ENCODE results near the gene PRTFDC1.

The PRTFDC1 gene, protein sequence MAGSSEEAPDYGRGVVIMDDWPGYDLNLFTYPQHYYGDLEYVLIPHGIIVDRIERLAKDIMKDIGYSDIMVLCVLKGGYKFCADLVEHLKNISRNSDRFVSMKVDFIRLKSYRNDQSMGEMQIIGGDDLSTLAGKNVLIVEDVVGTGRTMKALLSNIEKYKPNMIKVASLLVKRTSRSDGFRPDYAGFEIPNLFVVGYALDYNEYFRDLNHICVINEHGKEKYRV
- long read RNA-seq = 0 reads

DNA sequence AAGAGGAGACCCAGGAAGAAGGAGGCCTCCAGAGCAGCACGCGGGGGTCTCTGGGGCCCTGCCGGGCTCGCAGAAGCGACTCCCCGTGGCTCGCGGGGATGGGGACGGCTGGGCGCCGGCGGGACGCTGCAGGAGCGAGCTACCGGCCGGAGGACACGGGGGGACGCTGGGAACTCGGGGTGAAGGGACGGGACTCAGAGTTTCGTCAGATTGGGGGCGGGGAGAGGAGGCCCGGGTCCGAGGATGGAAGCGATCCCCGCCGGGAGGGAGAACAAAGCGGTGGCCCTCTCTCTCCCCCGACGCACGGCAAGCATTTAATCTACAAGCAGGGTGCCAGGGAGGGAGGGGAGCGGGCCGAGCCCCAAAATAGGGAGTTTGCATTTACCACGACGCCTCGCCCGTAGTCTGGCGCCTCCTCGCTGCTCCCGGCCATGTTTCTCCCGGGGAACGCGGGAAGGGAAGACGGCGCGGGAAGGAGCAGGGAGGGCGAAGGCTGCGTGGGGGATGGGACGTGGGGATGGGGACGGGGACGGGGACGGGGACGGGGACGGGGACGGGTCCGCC is at the start of gene PRTFDC1:
TSS of gene PRTFDC1 (minus strand) at position 464 of the 564 bp plus-strand sequence. CDS start at position 433, 31 bp downstream.
- DNase-seq (ENCODE audit: low read depth in 1 of 2, low spot score in 1 of 2) = no peak
- Histone ChIP-seq H3K4me3 (replicated peaks; ENCODE audit: insufficient read depth, low read length) (no peak within 1 kb of the TSS), H3K27me3 (ENCODE audit: insufficient read depth, poor library complexity, severe bottlenecking) (no peaks in the 10 kb centered on the region), H3K27ac (replicated peaks) (no peak within 1 kb of the TSS)
- TF ChIP-seq SPI1 (IDR thresholded peaks at IDR 0.05; ENCODE audit: borderline replicate concordance, low read depth) = no peak
- TF ChIP-seq, protein P1, sequence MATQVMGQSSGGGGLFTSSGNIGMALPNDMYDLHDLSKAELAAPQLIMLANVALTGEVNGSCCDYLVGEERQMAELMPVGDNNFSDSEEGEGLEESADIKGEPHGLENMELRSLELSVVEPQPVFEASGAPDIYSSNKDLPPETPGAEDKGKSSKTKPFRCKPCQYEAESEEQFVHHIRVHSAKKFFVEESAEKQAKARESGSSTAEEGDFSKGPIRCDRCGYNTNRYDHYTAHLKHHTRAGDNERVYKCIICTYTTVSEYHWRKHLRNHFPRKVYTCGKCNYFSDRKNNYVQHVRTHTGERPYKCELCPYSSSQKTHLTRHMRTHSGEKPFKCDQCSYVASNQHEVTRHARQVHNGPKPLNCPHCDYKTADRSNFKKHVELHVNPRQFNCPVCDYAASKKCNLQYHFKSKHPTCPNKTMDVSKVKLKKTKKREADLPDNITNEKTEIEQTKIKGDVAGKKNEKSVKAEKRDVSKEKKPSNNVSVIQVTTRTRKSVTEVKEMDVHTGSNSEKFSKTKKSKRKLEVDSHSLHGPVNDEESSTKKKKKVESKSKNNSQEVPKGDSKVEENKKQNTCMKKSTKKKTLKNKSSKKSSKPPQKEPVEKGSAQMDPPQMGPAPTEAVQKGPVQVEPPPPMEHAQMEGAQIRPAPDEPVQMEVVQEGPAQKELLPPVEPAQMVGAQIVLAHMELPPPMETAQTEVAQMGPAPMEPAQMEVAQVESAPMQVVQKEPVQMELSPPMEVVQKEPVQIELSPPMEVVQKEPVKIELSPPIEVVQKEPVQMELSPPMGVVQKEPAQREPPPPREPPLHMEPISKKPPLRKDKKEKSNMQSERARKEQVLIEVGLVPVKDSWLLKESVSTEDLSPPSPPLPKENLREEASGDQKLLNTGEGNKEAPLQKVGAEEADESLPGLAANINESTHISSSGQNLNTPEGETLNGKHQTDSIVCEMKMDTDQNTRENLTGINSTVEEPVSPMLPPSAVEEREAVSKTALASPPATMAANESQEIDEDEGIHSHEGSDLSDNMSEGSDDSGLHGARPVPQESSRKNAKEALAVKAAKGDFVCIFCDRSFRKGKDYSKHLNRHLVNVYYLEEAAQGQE (IDR thresholded peaks at IDR 0.05; ENCODE audit: insufficient replicate concordance, low read depth) = no peak

DNA sequence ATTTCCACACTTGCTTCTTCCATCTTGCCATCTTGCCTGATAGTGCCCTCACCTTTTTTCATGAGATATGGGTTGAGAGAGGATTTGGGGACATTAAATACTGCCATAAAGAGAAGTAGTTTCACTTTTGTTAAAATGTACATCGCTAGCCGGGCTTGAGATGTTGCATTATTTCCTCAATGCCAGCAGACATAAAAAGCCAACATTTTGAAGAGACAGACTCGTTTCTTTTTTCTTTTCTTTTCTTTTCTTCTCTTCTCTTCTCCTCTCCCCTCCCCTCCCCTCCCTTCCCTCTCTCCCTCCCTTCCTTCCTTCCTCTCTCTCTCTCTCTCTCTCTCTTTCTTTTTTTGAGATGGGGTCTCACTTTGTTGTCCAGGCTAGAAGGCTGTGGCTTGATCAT is 45.6 kb upstream of the PRTFDC1 start:
- H3K27me3 ChIP-seq (ENCODE audit: insufficient read depth, poor library complexity, severe bottlenecking) = no peaks in the 10 kb centered on the region
- H3K4me3 ChIP-seq (replicated peaks; ENCODE audit: insufficient read depth, low read length) = no peak overlapping the region
- no peak for DNase-seq (ENCODE audit: low read depth in 1 of 2, low spot score in 1 of 2)
- TF ChIP-seq, protein P1 (IDR thresholded peaks at IDR 0.05; ENCODE audit: insufficient replicate concordance, low read depth) = no peak
- TF ChIP-seq, protein P2, sequence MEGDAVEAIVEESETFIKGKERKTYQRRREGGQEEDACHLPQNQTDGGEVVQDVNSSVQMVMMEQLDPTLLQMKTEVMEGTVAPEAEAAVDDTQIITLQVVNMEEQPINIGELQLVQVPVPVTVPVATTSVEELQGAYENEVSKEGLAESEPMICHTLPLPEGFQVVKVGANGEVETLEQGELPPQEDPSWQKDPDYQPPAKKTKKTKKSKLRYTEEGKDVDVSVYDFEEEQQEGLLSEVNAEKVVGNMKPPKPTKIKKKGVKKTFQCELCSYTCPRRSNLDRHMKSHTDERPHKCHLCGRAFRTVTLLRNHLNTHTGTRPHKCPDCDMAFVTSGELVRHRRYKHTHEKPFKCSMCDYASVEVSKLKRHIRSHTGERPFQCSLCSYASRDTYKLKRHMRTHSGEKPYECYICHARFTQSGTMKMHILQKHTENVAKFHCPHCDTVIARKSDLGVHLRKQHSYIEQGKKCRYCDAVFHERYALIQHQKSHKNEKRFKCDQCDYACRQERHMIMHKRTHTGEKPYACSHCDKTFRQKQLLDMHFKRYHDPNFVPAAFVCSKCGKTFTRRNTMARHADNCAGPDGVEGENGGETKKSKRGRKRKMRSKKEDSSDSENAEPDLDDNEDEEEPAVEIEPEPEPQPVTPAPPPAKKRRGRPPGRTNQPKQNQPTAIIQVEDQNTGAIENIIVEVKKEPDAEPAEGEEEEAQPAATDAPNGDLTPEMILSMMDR (IDR thresholded peaks at IDR 0.05; ENCODE audit: insufficient read depth, low read length) = no peak
- no peak for TF ChIP-seq GABPA (IDR thresholded peaks at IDR 0.05; ENCODE audit: low read depth)
- no peak for TF ChIP-seq SPI1 (IDR thresholded peaks at IDR 0.05; ENCODE audit: borderline replicate concordance, low read depth)
- TF ChIP-seq POLR2AphosphoS5 (IDR thresholded peaks at IDR 0.05; ENCODE audit: low read depth) = no peak
- H3K27ac ChIP-seq (replicated peaks) = no peak overlapping the region

DNA sequence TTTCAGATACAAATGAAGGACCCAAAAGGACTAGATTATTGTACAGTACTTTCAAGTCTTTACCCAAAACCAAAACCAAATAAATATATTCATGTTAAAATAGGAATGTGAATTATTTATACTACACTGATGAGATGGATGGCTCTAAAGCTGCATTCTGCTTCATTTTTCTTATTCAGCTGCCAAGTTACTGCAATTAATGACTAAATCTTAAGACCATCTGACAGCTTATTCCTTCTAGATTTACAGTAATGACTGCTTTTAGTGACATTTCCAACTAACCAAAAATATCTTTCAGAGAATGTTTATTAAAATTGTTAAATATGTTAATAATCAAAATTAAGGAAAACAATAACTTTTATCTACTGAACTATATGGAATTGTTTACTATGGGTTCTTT is 42.7 kb upstream of the PRTFDC1 start:
- TF ChIP-seq, protein P1 (IDR thresholded peaks at IDR 0.05; ENCODE audit: insufficient replicate concordance, low read depth) = no peak
- TF ChIP-seq SPI1 (IDR thresholded peaks at IDR 0.05; ENCODE audit: borderline replicate concordance, low read depth) (no peak), GABPA (IDR thresholded peaks at IDR 0.05; ENCODE audit: low read depth) (no peak), POLR2AphosphoS5 (IDR thresholded peaks at IDR 0.05; ENCODE audit: low read depth) (no peak)
- TF ChIP-seq, protein P2 (IDR thresholded peaks at IDR 0.05; ENCODE audit: insufficient read depth, low read length) = no peak
- Histone ChIP-seq H3K4me3 (replicated peaks; ENCODE audit: insufficient read depth, low read length) (no peak overlapping the region), H3K27ac (replicated peaks) (no peak overlapping the region), H3K27me3 (ENCODE audit: insufficient read depth, poor library complexity, severe bottlenecking) (no peaks in the 10 kb centered on the region)
- DNase-seq (ENCODE audit: low read depth in 1 of 2, low spot score in 1 of 2) = no peak
